ENCODE results near the gene SPAG9.

Gene SPAG9

DNA sequence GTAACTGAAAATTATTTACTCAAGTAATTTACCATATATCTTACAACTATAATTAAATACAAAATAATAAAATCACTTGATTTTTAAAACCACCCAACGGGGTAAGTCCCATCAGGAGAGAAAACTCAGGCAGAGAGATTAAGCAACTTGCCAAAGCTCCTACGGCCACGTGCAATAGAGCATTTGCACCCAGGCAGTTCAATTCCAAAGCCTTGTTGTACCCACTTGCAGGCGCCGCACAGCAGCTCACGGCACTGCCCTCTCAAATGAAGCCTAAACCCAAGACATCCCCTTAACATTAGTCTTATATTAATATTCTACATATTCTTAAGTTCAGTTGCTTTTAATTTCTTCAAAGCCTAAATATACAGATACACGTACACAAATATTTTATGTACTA is 75.7 kb downstream of the SPAG9 start:
- DNase-seq (ENCODE audit: low read depth, low spot score) = no peak

DNA sequence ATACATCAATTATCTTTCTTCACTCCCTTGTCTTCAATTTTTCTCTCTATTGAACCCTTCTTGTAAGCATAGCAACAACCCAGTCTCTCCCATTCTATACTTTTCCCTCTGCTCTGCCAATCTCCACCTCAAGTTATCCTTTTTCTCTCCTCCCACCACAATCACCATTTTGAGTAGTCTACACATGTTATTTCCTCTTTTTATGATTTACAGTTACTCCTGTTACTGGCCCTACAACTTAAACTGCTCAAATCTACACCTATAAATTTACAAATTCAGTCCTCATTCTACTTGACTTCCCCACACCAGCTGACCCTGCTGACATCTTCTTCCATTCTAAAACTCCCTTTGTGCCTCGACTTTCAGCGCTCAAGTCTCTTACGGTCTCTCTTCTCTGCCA is 84.6 kb downstream of the SPAG9 start:
- DNase-seq (ENCODE audit: low read depth, low spot score) = no peak

DNA sequence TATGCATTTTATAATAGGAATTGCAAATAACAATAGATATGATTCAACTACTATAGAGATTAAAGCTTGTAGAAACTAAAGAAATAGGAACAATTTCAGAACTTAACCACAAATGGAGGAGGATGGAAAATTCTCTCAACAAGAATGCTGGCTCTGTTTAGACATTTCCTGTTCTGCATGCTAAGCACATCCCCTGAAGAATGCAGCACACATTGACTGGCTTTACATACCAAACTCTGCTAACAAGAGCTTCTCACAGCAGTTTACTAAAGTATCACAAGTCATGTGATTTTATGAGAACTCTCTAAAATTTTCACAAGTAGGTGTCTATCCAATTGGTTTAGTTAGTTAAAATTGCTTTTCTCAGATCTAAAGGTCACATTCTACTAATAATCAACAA is 85.2 kb downstream of the SPAG9 start:
- DNase-seq (ENCODE audit: low read depth, low spot score) = no peak

DNA sequence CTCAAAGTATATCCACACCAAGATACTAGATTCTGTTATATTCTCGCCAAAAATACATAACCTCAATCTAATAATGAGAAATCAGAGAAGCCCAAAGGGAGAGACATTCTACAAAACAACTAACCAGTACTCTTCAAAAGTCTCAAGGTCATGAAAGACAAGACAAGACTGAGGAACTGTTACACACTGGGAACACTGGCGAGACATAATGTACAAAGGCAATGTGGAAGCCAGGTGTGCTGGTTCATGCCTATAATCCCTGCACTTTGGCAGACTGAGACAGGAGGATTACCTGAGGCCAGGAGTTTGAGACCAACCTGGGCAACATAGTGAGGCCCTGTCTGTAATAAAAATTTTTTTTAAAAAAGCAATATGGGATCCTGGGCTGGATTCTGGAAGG is 85.9 kb downstream of the SPAG9 start:
- DNase-seq (ENCODE audit: low read depth, low spot score) = no peak

DNA sequence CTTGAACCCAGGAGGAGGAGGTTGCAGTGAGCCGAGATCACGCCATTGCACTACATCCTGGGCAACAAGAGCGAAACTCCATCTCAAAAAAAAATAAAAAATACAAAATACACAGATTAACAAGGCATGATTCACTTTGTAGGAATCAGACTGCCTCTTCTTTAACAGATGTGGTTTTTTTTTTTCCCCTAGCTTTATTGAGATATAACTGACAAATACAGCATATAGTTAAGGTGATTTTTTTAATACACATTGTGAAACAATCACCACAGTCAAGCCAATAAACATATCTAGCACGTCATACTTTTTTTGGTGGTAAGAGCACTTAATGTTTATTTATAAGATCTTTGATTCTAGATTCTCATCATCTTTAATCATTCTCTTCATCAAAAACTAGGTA is 87.8 kb downstream of the SPAG9 start:
- no peak for DNase-seq (ENCODE audit: low read depth, low spot score)

DNA sequence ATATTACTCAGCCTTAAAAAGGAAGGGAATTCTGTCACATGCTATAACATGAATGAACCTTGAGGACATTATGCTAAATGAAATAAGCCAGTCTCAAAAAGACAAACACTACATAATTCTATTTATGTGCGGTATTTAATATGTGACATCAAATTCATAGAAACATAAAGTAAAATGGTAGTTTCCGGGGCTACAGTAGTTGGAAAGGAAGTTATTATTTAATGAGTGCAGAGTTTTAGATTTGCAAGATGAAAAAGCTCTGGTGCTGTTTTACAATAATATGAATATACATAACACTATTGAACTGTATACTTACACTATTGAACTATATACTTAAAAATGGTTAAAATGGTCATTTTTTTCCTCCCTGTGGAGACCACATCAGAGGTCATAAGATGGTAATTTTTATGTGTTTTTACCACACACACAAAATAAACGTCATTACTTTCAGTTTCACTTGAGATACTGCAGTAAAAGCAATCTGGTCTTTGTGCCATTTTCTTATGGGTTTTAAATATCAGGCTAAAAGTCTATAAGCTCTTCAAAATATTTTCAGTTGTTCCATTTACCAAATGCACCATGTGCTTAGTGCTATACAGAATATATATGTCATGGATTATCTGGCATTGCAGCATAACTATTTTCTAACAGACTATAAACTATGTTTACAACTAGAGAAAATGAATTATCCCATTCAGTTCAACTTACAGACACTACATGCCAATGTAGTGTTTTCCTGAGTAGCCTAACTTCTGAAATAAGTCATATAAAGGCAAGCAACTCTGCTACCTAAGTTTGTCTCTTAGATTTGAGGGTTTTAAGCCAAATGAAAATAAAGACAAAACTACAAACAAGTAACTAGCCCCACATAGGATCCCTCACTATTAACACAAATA is 90.9 kb downstream of the SPAG9 start:
- no peak for DNase-seq (ENCODE audit: low read depth, low spot score)

DNA sequence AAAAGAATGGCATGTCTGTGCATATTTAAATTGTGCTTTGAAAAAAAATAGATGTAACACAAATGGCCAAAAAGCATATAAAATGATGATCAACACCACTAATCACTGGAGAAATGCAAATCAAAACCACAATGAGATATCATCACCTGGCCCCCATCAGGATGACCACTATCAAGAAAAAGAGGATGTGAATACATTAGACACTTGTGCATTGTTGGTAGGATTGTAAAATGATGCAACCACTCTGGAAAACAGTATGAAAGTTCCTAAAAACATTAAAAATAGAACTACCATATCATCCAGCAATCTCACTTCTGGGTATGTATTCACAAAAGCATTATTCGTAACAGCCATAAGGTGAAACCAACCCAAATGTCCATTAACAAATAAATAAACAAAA is 91.5 kb downstream of the SPAG9 start:
- no peak for DNase-seq (ENCODE audit: low read depth, low spot score)

DNA sequence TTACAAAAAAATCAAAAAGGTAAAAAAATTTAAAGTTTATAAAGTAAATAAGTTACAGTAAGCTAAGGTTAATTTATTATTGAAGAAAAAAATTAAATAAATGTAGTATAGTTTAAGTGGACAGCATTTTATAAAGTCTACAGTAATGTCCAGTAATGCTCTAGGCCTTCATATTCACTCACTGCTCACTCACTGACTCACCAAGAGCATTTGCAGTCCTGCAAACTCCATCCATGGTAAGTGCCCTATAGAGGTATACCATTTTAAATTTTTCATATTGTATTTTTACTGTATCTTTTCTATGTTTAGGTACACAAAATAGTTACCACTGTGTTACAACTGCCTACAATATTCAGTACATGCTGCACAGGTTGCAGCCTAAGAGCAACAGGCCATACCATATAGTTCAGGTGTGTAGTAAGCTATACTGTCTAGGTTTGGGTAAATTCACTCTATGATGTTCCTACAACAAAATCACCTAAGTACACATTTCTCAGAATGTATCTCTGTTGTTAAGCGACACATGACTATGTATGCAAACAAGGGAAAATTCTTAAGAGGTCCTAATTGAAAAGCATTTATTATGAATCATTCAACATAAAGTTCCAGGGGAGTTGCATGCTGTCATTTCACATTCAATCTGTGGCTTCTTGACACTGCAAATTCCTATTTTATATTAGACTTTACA is 92.3 kb downstream of the SPAG9 start:
- no peak for DNase-seq (ENCODE audit: low read depth, low spot score)

DNA sequence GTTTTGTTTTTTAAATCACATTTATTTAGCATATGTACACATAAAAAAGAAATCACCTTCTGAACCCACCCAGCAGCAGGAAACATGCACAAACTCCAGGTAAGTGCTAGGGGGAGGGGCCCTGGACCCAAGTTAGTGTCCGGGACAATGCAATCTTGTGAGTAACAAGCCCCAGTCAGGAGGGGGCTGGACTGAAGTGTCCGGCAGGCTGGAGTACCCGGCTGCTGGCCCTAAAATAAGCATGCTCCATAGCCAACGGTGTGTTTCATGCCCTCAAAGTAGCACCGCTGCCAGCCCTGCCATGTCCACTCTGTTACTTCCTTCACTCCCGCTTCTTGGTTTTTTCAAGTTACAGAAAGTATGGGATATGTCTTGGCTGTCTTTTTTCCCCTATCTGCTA is 102.1 kb downstream of the SPAG9 start:
- no peak for DNase-seq (ENCODE audit: low read depth, low spot score)

DNA sequence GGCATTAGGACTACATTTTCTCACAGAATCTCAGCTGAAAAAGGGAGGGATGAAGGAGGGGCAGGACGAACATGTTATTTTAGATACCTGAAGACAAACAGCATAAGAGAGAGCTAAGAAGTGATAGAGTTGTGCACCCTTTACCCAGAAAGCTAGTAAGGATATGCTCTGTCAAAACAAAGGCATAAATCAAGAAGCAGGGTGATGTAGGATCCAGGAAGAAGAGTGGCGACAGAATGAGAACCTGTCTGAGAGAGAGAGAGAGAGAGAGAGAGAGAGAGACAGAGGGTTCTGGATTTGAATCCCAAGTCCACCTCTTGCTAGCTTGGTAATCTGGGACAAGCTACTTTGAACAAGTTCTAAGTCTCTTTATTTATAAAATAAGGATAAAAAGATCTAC is 103.4 kb downstream of the SPAG9 start:
- no peak for DNase-seq (ENCODE audit: low read depth, low spot score)

DNA sequence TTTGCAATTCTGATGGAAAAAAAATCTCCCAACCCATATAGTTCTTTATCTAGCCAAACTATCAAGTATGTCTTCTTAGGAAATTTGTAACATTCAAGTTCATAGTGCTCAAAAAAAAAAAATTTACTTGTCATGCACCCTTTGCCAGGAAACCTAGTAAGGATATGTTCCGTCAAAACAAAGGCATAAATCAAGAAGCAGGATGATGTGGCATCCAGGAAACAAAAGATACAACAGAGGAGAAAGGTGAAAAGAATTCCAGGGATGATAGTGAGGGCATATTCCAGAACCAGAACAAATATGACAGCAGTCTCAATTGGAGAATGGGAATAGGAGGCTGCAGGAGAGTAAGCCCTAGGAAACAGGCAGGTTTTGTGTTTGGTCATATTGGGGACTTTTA is 104.6 kb downstream of the SPAG9 start:
- DNase-seq (ENCODE audit: low read depth, low spot score) = no peak

DNA sequence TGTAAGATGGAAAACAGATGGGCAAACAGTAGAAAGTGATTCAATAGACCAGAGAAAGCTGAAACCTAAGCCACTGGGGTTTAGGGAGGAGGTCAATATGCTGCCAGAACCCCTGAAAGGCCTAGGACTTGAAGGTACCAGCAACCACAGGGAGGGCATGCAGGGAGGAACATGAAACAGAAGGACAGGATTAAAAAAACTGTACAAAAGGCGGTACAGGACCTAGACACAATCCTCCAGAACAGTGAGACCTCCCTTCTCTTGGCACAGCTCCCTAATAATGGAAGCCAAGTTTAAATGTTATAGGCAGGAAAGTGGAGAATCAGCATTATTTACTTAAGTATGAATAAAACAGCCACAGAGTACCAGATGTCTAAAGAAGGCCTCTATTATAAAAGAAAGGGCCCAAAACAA is 105.5 kb downstream of the SPAG9 start:
- no peak for DNase-seq (ENCODE audit: low read depth, low spot score)

DNA sequence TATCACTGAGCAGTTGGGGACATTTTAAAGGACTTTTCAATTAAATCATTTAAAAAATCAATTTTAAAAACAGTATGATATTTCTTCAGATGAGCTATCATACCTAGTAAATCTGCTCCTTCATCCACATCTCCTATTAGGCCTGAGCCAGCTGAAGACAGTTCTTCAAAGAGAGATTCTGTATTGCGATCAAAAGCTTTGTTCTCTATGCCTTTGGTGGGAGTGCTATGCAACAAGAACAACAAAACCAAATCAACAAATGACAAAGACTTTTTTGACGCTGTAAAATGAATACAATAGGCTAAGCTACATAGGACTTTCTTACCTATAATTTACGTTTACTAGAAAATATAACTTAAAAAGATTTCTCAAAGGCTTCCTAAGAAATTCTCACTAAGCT is 106.5 kb downstream of the SPAG9 start:
- DNase-seq (ENCODE audit: low read depth, low spot score) = no peak

DNA sequence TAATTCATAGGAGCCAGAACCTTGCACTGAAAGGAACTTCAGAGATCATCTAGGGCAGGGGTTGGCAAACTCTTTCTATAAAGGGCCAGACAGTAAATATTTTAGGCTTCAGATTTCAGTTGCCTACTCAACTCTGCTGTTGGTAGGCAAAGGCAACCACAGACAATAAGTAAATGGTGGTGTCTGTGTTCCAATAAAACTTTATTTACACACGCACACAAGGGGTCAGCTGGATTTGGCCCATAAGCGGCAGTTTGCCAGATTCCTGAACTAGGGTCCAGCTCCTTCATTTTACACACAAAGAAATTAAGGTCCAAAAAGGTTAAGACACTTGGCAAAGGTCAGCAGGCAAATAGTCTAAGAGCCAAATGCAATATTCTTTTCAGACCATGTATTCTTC is 107.3 kb downstream of the SPAG9 start:
- DNase-seq (ENCODE audit: low read depth, low spot score) = no peak

DNA sequence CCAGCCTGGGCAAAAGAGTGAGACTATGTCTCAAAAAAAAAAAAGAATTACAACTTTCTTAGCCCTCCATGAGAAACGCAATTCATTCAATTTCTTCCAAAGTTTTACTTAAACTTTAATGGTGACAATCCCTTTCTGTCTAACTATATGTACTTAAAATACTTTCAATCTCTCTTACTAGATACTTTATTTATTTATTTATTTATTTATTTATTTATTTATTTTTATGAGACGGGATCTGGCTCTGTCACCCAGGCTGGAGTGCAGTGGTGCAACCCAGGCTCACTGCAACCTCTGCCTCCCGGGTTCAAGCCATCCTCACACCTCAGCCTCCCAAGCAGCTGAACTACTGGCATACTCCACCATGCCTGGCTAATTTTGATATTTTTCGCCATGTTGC is 108.1 kb downstream of the SPAG9 start:
- DNase-seq (ENCODE audit: low read depth, low spot score) = no peak

DNA sequence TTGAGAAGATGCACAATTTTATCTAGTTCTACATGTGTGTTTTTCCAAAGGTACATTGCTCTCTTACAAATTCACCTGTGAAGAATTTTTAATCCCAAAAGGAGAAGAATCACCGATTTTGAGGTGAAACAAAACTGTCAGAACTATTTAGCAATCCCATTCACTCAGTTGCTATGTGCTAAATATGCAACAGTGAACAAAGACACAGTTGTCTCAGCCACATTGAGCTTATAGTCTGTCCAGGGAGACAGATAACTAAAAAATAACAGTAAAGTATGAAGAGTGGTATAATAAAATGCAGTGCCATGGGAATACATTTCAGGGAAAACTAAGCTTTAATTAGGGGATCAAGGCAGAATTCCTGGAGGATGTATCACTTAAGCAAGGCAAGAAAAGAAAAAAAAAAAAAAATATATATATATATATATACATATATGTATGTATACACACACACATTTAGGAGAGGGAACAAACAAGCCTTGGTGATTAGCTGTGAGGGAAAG is 110.4 kb downstream of the SPAG9 start:
- DNase-seq (ENCODE audit: low read depth, low spot score) = no peak

DNA sequence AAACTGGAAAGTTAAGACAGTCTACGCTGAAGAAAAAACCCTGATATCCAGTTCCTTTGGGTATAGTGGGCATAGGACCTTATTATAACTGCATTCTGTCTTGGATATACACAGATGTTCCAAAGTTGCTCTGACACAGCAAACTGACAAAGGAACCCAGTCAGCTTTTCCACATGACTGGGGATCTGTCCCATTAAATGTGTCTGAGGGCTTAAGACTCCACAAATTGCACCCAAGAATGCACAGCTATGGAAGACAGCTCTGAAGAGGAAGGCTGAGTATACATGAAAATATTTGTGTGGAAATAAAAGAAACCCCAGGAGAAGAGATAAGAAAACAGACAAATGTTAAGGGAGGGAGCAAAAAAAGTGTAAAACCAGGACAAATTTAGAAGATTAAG is 114.1 kb downstream of the SPAG9 start:
- DNase-seq (ENCODE audit: low read depth, low spot score) = no peak

DNA sequence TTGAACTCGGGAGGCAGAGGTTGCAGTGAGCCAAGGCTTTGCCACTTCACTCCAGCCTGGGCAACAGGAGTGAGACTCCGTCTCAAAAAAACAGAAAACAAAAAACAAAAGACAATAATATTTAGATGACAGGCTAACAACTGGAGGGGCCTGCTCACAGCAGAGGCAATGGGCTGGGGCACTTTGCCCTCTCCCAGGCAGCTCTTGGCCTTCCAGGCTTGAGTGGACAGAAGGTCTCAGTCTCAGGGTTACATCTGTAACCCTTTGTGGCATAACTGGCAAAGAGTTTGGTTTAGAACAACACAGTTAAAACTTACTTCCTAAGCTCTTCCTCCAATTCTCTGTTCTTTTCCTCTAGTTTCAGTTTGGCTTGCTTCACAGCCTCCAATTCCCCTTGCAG is 114.9 kb downstream of the SPAG9 start:
- DNase-seq (ENCODE audit: low read depth, low spot score) = no peak

DNA sequence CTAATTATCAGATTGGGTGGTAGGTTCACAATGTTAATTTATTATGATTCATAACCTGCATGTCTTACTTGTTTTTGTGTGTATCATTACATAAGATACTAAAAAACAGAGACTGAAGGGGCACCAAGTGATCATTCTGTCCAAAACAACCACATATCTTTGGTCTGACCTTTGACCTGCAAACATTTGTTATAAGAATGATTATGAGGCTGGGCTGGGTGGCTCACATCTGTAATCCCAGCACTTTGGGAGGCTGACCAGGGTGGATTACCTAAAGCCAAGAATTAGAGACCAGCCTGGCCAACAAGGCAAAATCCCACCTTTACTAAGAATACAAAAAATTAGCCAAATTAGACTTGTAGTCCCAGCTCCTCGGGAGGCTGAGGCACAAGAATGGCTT is 116.4 kb downstream of the SPAG9 start:
- DNase-seq (ENCODE audit: low read depth, low spot score) = no peak

DNA sequence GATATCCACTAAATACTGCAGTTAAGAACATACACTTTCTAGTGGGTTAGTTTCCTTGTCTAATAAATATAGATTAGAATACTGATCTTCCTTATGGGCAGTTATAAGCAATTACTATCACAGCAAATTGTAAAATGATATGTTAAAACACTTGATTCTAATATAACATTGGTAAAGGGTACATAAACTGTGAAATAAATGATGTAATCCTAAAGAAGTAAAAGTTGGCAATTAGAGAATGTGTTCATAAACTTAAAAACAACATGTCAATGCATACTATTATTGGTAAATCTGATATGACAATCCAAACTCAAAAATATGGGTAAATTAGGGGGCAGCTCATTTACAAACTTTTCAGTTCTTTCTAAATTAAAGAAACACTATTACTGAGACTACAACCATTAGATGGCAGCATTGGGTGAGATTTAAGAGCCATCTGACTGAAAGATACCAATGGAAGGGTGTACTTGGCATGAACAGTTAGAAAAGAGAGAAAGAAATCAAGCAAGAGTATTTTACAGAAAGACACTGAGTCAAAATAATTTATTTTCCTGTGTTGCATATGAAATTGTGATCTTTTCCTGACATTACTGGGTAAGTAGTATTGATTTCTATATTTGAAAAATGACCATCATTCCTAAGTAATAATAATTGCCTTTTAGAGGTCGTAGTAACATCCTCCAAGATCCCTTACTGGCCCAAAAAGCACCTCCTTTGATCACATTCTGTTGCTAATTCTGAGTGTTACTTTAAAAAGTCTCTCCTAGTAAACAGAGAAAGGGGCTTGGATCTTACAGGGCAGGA is 119.6 kb downstream of the SPAG9 start:
- DNase-seq (ENCODE audit: low read depth, low spot score) = no peak

DNA sequence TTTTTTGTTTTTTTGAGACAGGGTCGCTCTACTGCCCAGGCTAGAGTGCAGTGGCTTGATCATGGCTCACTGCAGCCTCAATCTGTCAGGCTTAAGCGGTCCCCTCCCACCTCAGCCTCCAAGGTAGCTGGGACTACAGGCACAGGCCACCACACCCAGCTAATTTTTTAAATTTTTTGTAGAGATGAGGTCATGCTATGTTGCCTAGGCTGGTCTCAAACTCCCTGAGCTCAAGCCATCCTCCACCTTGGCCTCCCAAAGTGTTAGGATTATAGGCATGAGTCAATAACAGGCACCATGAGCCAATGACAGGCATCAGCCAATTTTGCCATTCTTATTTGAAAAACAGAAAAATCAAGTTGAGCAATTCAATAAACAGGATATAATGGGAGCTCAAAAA is 125.0 kb downstream of the SPAG9 start:
- no peak for DNase-seq (ENCODE audit: low read depth, low spot score)

DNA sequence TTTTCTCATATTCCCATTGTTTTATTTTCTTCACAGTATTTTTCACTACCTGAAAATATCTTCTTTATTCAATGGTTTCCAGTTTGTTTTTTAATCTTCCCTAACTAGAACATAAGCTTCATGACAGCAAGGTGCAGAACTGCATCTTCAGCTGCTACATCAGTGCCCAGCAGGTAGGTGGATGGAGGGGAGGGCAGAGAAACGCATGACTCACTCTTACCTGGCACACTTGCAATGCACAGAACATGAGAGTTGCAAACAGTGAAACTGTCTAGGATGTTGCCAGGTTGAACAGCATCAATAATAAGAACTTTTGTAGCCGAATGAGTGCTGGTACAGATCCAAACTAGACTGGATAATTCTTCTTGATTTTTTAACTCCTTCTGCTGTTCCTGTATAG is 127.1 kb downstream of the SPAG9 start:
- no peak for DNase-seq (ENCODE audit: low read depth, low spot score)
